Esophagus squamous epithelium (tissue), 5 donors: ENCODE results near the gene ATF1. TPM values are rescaled to one million over a fixed set of nuclear protein-coding genes. Genes with fewer than 3 reads are reported as not detected.

ENCODE experiments used
- DNase-seq: peaks from one replicate; lab custom pipeline; 2025; lab: John Stamatoyannopoulos, UW
- H3K27ac ChIP-seq, 4 donors: fragments of 200-600 bp; sonication (generic); one replicate each; pipeline ENCODE4 v1.5.1; 2016 to 2019; ENCODE audit warnings: mild to moderate bottlenecking in 1 of 4
- H3K27me3 ChIP-seq, 4 donors: fragments of 200-600 bp; sonication (generic); 1 replicate in 3 of 4; 2 replicates in 1 of 4; pipeline versions ENCODE4 v1.5.1 to v1.6.0; 2017 to 2021; ENCODE audit warnings: antibody characterized with exemption in 1 of 4
- H3K36me3 ChIP-seq, 3 donors: fragments of 200-600 bp; sonication (generic); one replicate each; pipeline ENCODE4 v1.5.1; 2016 to 2019
- H3K4me1 ChIP-seq, 3 donors: fragments of 200-600 bp; sonication (generic); one replicate each; pipeline ENCODE4 v1.5.1; 2017 to 2019
- H3K4me3 ChIP-seq, 4 donors: fragments of 200-600 bp; sonication (generic); 1 replicate in 3 of 4; 2 replicates in 1 of 4; pipeline ENCODE4 v1.5.1; 2016 to 2019; ENCODE audit warnings: mild to moderate bottlenecking in 2 of 4, moderate library complexity in 1 of 4
- H3K9me3 ChIP-seq, 3 donors: fragments of 200-600 bp; sonication (generic); one replicate each; pipeline ENCODE4 v1.5.1; 2016 to 2019
- POLR2A ChIP-seq, 4 donors: fragments of 450-650 bp; IDR thresholded peaks; one replicate each; pipeline ENCODE4 v1.6.1; 2017; ENCODE audit warnings: antibody characterized with exemption in 4 of 4, mild to moderate bottlenecking in 4 of 4, moderate library complexity in 3 of 4
- WGBS, 2 donors: methylation state at CpG; one replicate each; pipeline ENCODE4 v1.1.5; 2018; 5-methylcytosine and 5-hydroxymethylcytosine counted together
- intact Hi-C: fragments of 100-400 bp; cut with DNase I; formaldehyde crosslinking; loops from one replicate; pipeline ENCODE4 v1.15.0; 2022
- total RNA-seq, 4 donors: library from RNA; depleted of rRNA; stranded (reverse); fragments of >200 nt; gene quantifications; one replicate each; pipeline ENCODE4 v1.1.0, GENCODE V29; 2016
- TF ChIP-seq, protein P1 (sequence below), 6 experiments: fragments of 450-650 bp in 4 of 6; fragments of 200-600 bp in 2 of 6; sonication (generic) in 2 of 6; IDR thresholded peaks; one replicate each; pipeline ENCODE4 v1.5.1; 2016 to 2019; ENCODE audit warnings: antibody characterized with exemption in 6 of 6, mild to moderate bottlenecking in 4 of 6, moderate library complexity in 4 of 6
- donor health status: DM: yes; HTN: yes; CAD: no.

Gene ATF1
- total RNA-seq, 4 donors from 2014 or later, result 5.5 to 20.4 (median 14.3) TPM

DNA sequence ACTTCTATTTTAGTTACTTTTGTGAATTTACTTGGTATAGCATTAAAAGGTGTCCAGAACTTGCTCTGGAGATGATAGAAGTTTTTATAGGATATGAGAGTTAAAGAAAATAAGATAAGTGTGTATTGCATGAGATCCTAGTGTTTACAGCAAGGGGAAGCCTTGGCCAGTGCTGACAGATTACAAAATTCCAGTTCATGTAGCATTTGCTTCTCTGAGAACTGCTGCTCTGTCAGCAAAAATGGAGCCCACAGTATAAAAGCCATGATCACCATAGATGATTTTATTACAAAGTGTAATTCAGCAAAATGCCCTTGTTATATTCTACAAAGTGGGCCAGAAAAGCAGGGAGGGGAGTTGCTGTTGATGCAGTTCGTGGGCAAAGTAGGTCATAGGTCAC, 40.0 kb upstream of the ATF1 start:
- Histone ChIP-seq H3K4me3 (no peak overlapping the region), H3K27me3 (no peaks in the 10 kb centered on the region), H3K36me3 (peaks cover 20 to 100% (median 22%) of the 10 kb centered on the region in 3 donors), H3K4me1 (peaks cover 0 to 2% (median 0%) of the 10 kb centered on the region in 3 donors), H3K9me3 (no peaks in the 10 kb centered on the region), H3K27ac (no peak overlapping the region)
- no peak for DNase-seq
- intact Hi-C loops, result no loop called here
- 67 to 89% methylated on average over 1 of the region's 1 CpG for WGBS, 2 donors
- TF ChIP-seq, protein P1, sequence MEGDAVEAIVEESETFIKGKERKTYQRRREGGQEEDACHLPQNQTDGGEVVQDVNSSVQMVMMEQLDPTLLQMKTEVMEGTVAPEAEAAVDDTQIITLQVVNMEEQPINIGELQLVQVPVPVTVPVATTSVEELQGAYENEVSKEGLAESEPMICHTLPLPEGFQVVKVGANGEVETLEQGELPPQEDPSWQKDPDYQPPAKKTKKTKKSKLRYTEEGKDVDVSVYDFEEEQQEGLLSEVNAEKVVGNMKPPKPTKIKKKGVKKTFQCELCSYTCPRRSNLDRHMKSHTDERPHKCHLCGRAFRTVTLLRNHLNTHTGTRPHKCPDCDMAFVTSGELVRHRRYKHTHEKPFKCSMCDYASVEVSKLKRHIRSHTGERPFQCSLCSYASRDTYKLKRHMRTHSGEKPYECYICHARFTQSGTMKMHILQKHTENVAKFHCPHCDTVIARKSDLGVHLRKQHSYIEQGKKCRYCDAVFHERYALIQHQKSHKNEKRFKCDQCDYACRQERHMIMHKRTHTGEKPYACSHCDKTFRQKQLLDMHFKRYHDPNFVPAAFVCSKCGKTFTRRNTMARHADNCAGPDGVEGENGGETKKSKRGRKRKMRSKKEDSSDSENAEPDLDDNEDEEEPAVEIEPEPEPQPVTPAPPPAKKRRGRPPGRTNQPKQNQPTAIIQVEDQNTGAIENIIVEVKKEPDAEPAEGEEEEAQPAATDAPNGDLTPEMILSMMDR (IDR thresholded peaks at IDR 0.05), result no peak
- no peak for TF ChIP-seq POLR2A (IDR thresholded peaks at IDR 0.05)

DNA sequence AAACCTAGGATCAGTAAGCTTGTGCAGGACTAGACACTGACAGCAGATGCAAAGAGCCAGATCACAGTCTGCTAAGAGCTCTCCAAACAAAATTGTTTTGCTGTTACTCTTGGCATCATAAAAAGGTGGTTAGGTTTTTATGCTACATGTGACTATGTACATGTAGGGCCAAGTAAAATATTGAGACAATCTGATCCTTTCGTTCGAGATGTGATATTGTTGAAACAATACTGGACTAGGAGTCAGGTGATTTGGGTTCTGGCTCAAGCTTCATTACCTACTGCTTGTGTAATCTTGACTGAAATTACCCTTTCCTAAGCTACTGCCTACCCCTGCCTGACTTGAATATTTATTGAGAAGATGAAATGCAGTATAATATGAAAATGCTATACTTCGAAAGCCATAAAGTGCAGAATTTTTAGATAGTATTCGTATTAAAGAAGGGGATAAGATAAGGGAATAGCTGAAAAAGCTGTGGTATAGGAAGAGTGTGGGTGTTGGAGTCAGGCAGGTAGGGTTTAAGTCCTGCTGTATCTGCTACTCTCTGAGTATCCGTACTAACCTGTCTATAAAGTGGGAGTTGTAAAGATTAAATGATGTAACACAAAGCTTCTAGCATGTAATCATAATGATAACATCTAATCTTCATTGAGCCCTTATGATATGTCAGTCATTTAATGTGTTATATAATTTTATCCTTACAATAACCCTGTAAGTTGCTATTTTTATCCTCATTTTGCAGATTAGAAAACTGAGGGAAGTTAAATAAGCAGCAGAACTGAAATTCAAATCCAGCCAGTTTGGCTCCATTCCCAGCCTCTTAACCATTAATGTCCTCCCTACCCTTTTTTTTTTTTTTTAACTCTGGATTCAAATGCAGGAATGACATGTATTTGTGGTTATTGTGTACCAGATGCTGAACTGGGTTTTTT, 38.6 kb upstream of the ATF1 start:
- DNase-seq, result no peak
- no peaks in the 10 kb centered on the region for H3K27me3 ChIP-seq
- intact Hi-C loops, result no loop called here
- no peak overlapping the region for H3K4me3 ChIP-seq
- no peaks in the 10 kb centered on the region for H3K9me3 ChIP-seq
- no peaks in the 10 kb centered on the region for H3K4me1 ChIP-seq
- peaks cover 24 to 100% (median 30%) of the 10 kb centered on the region in 3 donors for H3K36me3 ChIP-seq
- 79 to 87% methylated on average over 5 of the region's 5 CpGs for WGBS, 2 donors
- TF ChIP-seq POLR2A (IDR thresholded peaks at IDR 0.05), result no peak
- TF ChIP-seq, protein P1 (IDR thresholded peaks at IDR 0.05), result no peak
- H3K27ac ChIP-seq, result no peak overlapping the region

DNA sequence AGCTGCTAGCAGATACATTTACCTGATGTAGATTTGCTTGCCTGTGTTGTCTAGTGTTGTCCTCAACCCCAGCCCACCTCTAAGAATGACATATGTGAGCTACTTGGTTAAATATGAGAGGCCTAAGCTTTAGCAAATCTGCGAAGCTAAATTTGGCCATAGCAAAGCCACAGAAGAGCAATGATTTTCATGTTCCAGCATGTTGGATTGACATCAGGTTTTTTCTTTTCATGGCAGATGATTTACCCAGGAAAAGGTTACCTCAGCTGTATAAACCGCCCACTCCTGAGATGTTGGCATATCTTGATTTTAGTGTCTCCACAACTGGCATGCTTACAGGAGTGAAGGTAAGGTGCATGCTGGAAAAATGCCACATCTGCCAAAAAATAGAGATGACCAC, 36.4 kb upstream of the ATF1 start:
- intact Hi-C loops, result no loop called here

DNA sequence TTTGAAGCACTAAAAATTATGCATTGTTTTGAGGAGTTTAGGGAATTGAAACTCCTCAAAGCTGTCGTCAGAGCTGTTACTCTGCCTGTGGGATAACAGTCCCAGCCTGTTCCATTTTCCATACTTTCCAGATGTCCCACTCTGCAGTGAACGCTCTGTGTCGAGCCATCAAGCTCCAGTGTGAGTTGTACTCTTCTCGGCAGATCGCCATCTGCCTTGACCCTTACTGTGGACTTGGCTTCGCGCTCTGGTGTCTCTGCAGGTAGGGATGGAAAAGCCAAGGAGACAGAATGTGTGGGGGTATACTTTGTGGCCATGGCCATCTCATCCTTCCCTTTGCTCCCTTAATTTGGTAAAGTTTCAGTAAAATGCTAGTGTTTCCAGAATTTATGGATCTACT, 35.5 kb upstream of the ATF1 start:
- no peaks in the 10 kb centered on the region for H3K27me3 ChIP-seq
- TF ChIP-seq, protein P1 (IDR thresholded peaks at IDR 0.05), result no peak
- TF ChIP-seq POLR2A (IDR thresholded peaks at IDR 0.05), result no peak
- no peaks in the 10 kb centered on the region for H3K9me3 ChIP-seq
- 81 to 91% methylated on average over 7 of the region's 7 CpGs for WGBS, 2 donors
- no peak overlapping the region for H3K27ac ChIP-seq
- intact Hi-C loops, result no loop called here
- no peak overlapping the region for H3K4me3 ChIP-seq
- H3K4me1 ChIP-seq, result no peaks in the 10 kb centered on the region
- no peak for DNase-seq
- peaks cover 22 to 100% (median 28%) of the 10 kb centered on the region in 3 donors for H3K36me3 ChIP-seq

More for the DNA sequence above, 36.4 kb upstream of the ATF1 start:
- TF ChIP-seq, protein P1 (IDR thresholded peaks at IDR 0.05), result no peak
- no peak for TF ChIP-seq POLR2A (IDR thresholded peaks at IDR 0.05)
- 45 to 57% methylated on average over 2 of the region's 2 CpGs for WGBS, 2 donors
- Histone ChIP-seq H3K27ac (no peak overlapping the region), H3K4me1 (no peaks in the 10 kb centered on the region), H3K9me3 (no peaks in the 10 kb centered on the region), H3K27me3 (no peaks in the 10 kb centered on the region), H3K36me3 (peaks cover 26 to 100% (median 32%) of the 10 kb centered on the region in 3 donors), H3K4me3 (no peak overlapping the region)
- no peak for DNase-seq

DNA sequence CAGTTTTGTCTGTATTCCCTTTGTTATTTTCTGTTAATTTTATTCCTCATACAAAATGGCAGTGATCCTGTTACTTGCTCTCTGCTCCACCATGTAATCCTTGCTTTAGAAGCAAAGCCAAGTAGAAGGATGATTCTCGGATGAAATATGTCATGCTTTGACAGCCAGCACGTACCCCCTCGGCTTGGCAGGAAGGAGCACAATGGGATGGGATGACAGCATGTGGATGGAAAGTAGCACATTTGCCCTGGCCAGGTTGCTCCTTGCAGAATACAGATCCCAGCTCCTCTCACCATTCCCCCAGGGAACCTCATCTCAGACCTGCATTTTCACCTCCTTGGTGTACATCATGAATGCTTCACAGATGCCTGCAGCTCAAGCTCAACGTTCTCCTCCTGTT, 35.1 kb upstream of the ATF1 start:
- Histone ChIP-seq H3K27ac (no peak overlapping the region), H3K36me3 (peaks cover 22 to 100% (median 26%) of the 10 kb centered on the region in 3 donors), H3K9me3 (no peaks in the 10 kb centered on the region), H3K4me1 (no peaks in the 10 kb centered on the region), H3K4me3 (no peak overlapping the region), H3K27me3 (no peaks in the 10 kb centered on the region)
- WGBS, 2 donors, result 72 to 79% methylated on average over 4 of the region's 4 CpGs
- intact Hi-C loops, result no loop called here
- no peak for DNase-seq
- no peak for TF ChIP-seq POLR2A (IDR thresholded peaks at IDR 0.05)
- TF ChIP-seq, protein P1 (IDR thresholded peaks at IDR 0.05), result no peak
